Vagina (tissue), 2 donors: ENCODE results near the gene AQP6. TPM values are rescaled to one million over a fixed set of nuclear protein-coding genes. Genes with fewer than 3 reads are reported as not detected.

Experiments
- DNase-seq, 2 donors: peaks; one replicate each; pipeline ENCODE4 v3.0.0-alpha.2; 2017; ENCODE audit errors: extremely low spot score in 2 of 2
- H3K27ac ChIP-seq: fragments of 200-600 bp; sonication (generic); one replicate; pipeline ENCODE4 v1.5.1; 2019
- H3K27me3 ChIP-seq: fragments of 200-600 bp; sonication (generic); one replicate; pipeline ENCODE4 v1.5.1; 2019
- H3K36me3 ChIP-seq, 2 donors: fragments of 200-600 bp; sonication (generic); one replicate each; pipeline ENCODE4 v1.5.1; 2017 to 2019
- H3K4me1 ChIP-seq: fragments of 200-600 bp; sonication (generic); one replicate; pipeline ENCODE4 v1.5.1; 2019
- H3K4me3 ChIP-seq, 2 donors: fragments of 200-600 bp; sonication (generic); 1 replicate in 1 of 2; 2 replicates in 1 of 2; pipeline ENCODE4 v1.5.1; 2016 to 2019
- H3K9me3 ChIP-seq: fragments of 200-600 bp; sonication (generic); one replicate; pipeline ENCODE4 v1.5.1; 2019
- POLR2A ChIP-seq, 2 donors: fragments of 450-650 bp; IDR thresholded peaks; one replicate each; pipeline ENCODE4 v1.6.1; 2017; ENCODE audit warnings: antibody characterized with exemption in 2 of 2, mild to moderate bottlenecking in 2 of 2, moderate library complexity in 2 of 2
- POLR2AphosphoS5 ChIP-seq, 2 donors: sonication (generic); formaldehyde crosslinking; IDR thresholded peaks; one replicate each; pipeline ENCODE4 v1.9.0; 2017; ENCODE audit warnings: antibody characterized with exemption in 2 of 2, mild to moderate bottlenecking in 2 of 2, low read depth in 1 of 2; ENCODE audit not compliant: insufficient read depth in 1 of 2
- intact Hi-C: fragments of 100-400 bp; cut with DNase I; formaldehyde crosslinking; loops from one replicate; pipeline ENCODE4 v1.15.1; 2023
- total RNA-seq: library from RNA; depleted of rRNA; stranded (reverse); fragments of >200 nt; gene quantifications from one replicate; pipeline ENCODE4 v1.2.3, GENCODE V29; 2016
- TF ChIP-seq, protein P1 (sequence below), 3 experiments: fragments of 450-650 bp in 2 of 3; fragments of 200-600 bp in 1 of 3; sonication (generic) in 1 of 3; IDR thresholded peaks; one replicate each; pipeline ENCODE4 v1.5.1; 2017 to 2019; ENCODE audit warnings: antibody characterized with exemption in 3 of 3, mild to moderate bottlenecking in 2 of 3, moderate library complexity in 2 of 3

Gene AQP6
- total RNA-seq, 1 donor from 2014 or later, result not detected

DNA sequence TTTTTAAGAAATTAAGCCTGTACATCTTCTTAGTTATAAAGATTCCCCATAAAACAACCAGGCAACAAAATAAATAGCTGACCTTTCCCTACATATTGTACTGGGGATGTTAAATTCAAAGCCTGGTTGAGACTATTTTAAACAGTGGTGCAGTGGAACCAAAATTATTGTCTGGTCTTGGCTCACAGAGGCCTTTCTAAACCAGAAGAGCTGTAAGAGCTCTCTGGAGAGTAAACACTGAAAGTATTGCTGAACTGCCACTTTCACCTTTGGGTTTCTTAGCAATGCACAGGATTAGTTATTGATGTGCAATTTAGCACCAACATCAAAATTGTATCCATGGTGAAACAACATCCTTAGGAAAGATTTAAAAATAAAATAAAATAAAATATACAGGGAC lies 31.9 kb downstream of the AQP6 start:
- Histone ChIP-seq H3K9me3 (no peaks in the 10 kb centered on the region), H3K27me3 (no peaks in the 10 kb centered on the region), H3K4me1 (no peaks in the 10 kb centered on the region), H3K27ac (no peak overlapping the region), H3K4me3 (no peak overlapping the region), H3K36me3 (peaks cover 0 to under 1% of the 10 kb centered on the region in 2 donors)
- intact Hi-C loops, result no loop called here
- no peak for TF ChIP-seq POLR2A (IDR thresholded peaks at IDR 0.05)
- TF ChIP-seq, protein P1, sequence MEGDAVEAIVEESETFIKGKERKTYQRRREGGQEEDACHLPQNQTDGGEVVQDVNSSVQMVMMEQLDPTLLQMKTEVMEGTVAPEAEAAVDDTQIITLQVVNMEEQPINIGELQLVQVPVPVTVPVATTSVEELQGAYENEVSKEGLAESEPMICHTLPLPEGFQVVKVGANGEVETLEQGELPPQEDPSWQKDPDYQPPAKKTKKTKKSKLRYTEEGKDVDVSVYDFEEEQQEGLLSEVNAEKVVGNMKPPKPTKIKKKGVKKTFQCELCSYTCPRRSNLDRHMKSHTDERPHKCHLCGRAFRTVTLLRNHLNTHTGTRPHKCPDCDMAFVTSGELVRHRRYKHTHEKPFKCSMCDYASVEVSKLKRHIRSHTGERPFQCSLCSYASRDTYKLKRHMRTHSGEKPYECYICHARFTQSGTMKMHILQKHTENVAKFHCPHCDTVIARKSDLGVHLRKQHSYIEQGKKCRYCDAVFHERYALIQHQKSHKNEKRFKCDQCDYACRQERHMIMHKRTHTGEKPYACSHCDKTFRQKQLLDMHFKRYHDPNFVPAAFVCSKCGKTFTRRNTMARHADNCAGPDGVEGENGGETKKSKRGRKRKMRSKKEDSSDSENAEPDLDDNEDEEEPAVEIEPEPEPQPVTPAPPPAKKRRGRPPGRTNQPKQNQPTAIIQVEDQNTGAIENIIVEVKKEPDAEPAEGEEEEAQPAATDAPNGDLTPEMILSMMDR (IDR thresholded peaks at IDR 0.05), result no peak
- no peak for TF ChIP-seq POLR2AphosphoS5 (IDR thresholded peaks at IDR 0.05; ENCODE audit: insufficient read depth in 1 of 2, low read depth in 1 of 2)
- no peak for DNase-seq

- intact Hi-C loops, result no loop called here
- no peak for DNase-seq
- H3K4me3 ChIP-seq, result no peak overlapping the region
- H3K27ac ChIP-seq, result no peak overlapping the region
- H3K4me1 ChIP-seq, result no peaks in the 10 kb centered on the region
- no peak for TF ChIP-seq POLR2A (IDR thresholded peaks at IDR 0.05)
- TF ChIP-seq, protein P1 (IDR thresholded peaks at IDR 0.05), result no peak
- no peak for TF ChIP-seq POLR2AphosphoS5 (IDR thresholded peaks at IDR 0.05; ENCODE audit: insufficient read depth in 1 of 2, low read depth in 1 of 2)
- H3K9me3 ChIP-seq, result no peaks in the 10 kb centered on the region
- no peaks in the 10 kb centered on the region for H3K36me3 ChIP-seq
- H3K27me3 ChIP-seq, result no peaks in the 10 kb centered on the region
Measured at GRCh38 chr12:50005175-50005574, 32.4 kb downstream of the AQP6 start.

- no peaks in the 10 kb centered on the region for H3K9me3 ChIP-seq
- no peaks in the 10 kb centered on the region for H3K4me1 ChIP-seq
- intact Hi-C loops, result no loop called here
- no peak overlapping the region for H3K4me3 ChIP-seq
- no peaks in the 10 kb centered on the region for H3K36me3 ChIP-seq
- TF ChIP-seq POLR2A (IDR thresholded peaks at IDR 0.05) (no peak), POLR2AphosphoS5 (IDR thresholded peaks at IDR 0.05; ENCODE audit: insufficient read depth in 1 of 2, low read depth in 1 of 2) (no peak)
- TF ChIP-seq, protein P1 (IDR thresholded peaks at IDR 0.05), result no peak
- no peaks in the 10 kb centered on the region for H3K27me3 ChIP-seq
- DNase-seq, result no peak
- no peak overlapping the region for H3K27ac ChIP-seq
Measured at GRCh38 chr12:50006280-50006679, 33.5 kb downstream of the AQP6 start.

DNA sequence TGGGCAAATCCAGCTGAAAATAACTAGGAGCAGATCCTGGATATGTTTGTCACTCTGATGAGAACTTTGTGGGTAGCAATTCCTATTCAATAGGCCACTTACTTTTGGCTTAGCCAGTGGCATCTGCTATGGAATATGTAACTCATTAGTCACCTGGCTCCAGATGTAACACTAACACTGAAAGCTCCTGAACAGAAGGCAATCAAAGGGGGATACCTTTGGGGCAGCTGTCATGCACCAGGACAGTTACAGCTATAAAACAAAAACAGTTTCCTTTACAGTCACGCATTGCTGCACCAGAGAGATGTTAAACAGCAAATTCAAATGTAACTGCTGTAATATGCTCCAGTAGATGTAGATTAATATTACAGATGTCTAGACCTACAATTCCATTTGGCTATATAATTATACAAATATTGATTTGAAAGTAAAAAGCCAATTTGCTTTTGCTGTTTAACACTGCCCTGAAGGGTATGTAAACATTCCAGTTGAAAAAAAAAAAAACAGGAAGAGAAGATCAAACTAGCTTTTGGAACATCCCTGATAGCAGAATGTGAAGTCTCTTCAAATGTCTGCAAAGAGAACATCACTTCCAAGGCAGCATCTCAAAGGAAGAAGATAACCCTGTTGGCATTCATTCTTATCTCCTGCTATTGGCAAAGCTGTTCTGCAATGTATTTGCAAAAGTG lies 34.2 kb downstream of the AQP6 start:
- no peaks in the 10 kb centered on the region for H3K36me3 ChIP-seq
- no peaks in the 10 kb centered on the region for H3K27me3 ChIP-seq
- H3K4me3 ChIP-seq, result no peak overlapping the region
- TF ChIP-seq, protein P1 (IDR thresholded peaks at IDR 0.05), result no peak
- TF ChIP-seq POLR2A (IDR thresholded peaks at IDR 0.05) (no peak), POLR2AphosphoS5 (IDR thresholded peaks at IDR 0.05; ENCODE audit: insufficient read depth in 1 of 2, low read depth in 1 of 2) (no peak)
- DNase-seq, result no peak
- H3K4me1 ChIP-seq, result no peaks in the 10 kb centered on the region
- no peak overlapping the region for H3K27ac ChIP-seq
- no peaks in the 10 kb centered on the region for H3K9me3 ChIP-seq
- intact Hi-C loops, result no loop called here

GRCh38 chr12:50013361-50014147 lies 40.8 kb downstream of the AQP6 start:
- intact Hi-C loops, result no loop called here
- DNase-seq, result no peak
- H3K27ac ChIP-seq, result no peak overlapping the region
- no peaks in the 10 kb centered on the region for H3K9me3 ChIP-seq
- no peaks in the 10 kb centered on the region for H3K27me3 ChIP-seq
- TF ChIP-seq POLR2AphosphoS5 (IDR thresholded peaks at IDR 0.05; ENCODE audit: insufficient read depth in 1 of 2, low read depth in 1 of 2) (no peak), POLR2A (IDR thresholded peaks at IDR 0.05) (no peak)
- TF ChIP-seq, protein P1 (IDR thresholded peaks at IDR 0.05), result no peak
- peaks cover 7% of the 10 kb centered on the region for H3K4me1 ChIP-seq
- no peak overlapping the region for H3K4me3 ChIP-seq
- no peaks in the 10 kb centered on the region for H3K36me3 ChIP-seq
